ENCODE measurements around the gene ARSI.
A peak's percentile ranks its signal among the peaks of the same experiment; 100 is the strongest.

GRCh38 chr5:150271923-150272322 lies 30.8 kb downstream of the ARSI start:
- TF ChIP-seq CTCF (IDR thresholded peaks at IDR 0.05; ENCODE audit: insufficient read depth, low read length), result no peak
- TF ChIP-seq POLR2AphosphoS5 (IDR thresholded peaks at IDR 0.05; ENCODE audit: low read depth), result no peak
- TF ChIP-seq GABPA (IDR thresholded peaks at IDR 0.05; ENCODE audit: low read depth), result no peak
- peak; percentile 85 for TF ChIP-seq REST (IDR thresholded peaks at IDR 0.05; ENCODE audit: insufficient replicate concordance, low read depth)
